Measurements from ENCODE around the gene C22orf23. TPM values are rescaled to one million over a fixed set of nuclear protein-coding genes. Genes with fewer than 3 reads are reported as not detected.

The C22orf23 gene
- total and polyA plus RNA-seq, 2 donors (not counting 1 experiment from before 2014, with no cell fraction given): not detected

GRCh38 chr22:37930270-37930951 lies 23.0 kb downstream of the C22orf23 start:
- Histone ChIP-seq H3K79me2 (ENCODE audit: control insufficient read depth, insufficient read depth, low read length) (peaks cover 3% of the 10 kb centered on the region), H3K4me2 (replicated peaks; ENCODE audit: low read depth, low read length, poor library complexity, severe bottlenecking) (no peak overlapping the region), H3K9me3 (ENCODE audit: control extremely low read depth in 1 of 3, control insufficient read depth in 2 of 3, insufficient read depth in 1 of 3, low read length in 2 of 3) (no peaks in the 10 kb centered on the region), H3K4me3 (ENCODE audit: control extremely low read depth in 1 of 5, extremely low read depth in 1 of 5, insufficient read depth in 1 of 5, low read depth in 2 of 5, low read length in 4 of 5) (no peak overlapping the region), H2AFZ (ENCODE audit: insufficient read depth, low read depth, low read length, poor library complexity, severe bottlenecking) (no peak overlapping the region), H3K27me3 (replicated peaks in 1 of 4; ENCODE audit: control extremely low read depth in 1 of 4, control insufficient read depth in 3 of 4, insufficient read depth in 4 of 4, low read length in 3 of 4) (no peaks in the 10 kb centered on the region), H3K9ac (ENCODE audit: low read length) (no peak overlapping the region), H3K36me3 (replicated peaks in 1 of 2; ENCODE audit: control extremely low read depth in 1 of 2, control insufficient read depth in 1 of 2, extremely low read depth in 1 of 2, insufficient read depth in 2 of 2, low read length in 1 of 2) (peaks cover 0 to 52% of the 10 kb centered on the region in 2 experiments), H4K20me1 (ENCODE audit: control insufficient read depth, insufficient read depth, low read length, poor library complexity, severe bottlenecking) (peaks cover 11% of the 10 kb centered on the region), H3K27ac (ENCODE audit: low read length in 2 of 2) (no peak overlapping the region), H3K4me1 (ENCODE audit: control insufficient read depth in 2 of 2, insufficient read depth in 2 of 2, low read length in 2 of 2) (peaks cover 3 to 12% of the 10 kb centered on the region in 2 donors)
- no peak overlapping the region for H3K27ac Mint-ChIP-seq
- H3K9me3 Mint-ChIP-seq (ENCODE audit: insufficient read depth): no peaks in the 10 kb centered on the region
- DNase-seq (no peak), ATAC-seq (ENCODE audit: low read depth) (no peak)
- WGBS (ENCODE audit: insufficient coverage): 88% methylated on average over 11 of the region's 11 CpGs
- ChIA-PET POLR2A (interaction anchor here (0.7 kb wide), 1 partner anchor 25 kb away, joined by 4 read pairs; no protein-coding TSS in a partner anchor), CTCF (interaction anchor here (0.6 to 4.7 kb wide), 6 partner anchors 9 to 260 kb away, joined by 3 to 28 read pairs (median 3); partner anchors contain the start of gene MICALL1)
- H3K4me3 Mint-ChIP-seq: no peak overlapping the region
- H3K4me1 Mint-ChIP-seq: peaks cover 19% of the 10 kb centered on the region
- intact Hi-C loops (cut with micrococcal nuclease): loop anchor here (5.0 kb wide), 1 partner anchor 33 kb away; no protein-coding TSS in a partner anchor
- TF ChIP-seq EZH2 (IDR thresholded peaks at IDR 0.05; ENCODE audit: borderline replicate concordance, insufficient read depth, low read depth, low read length, poor library complexity, severe bottlenecking): no peak
- TF ChIP-seq, protein P1, sequence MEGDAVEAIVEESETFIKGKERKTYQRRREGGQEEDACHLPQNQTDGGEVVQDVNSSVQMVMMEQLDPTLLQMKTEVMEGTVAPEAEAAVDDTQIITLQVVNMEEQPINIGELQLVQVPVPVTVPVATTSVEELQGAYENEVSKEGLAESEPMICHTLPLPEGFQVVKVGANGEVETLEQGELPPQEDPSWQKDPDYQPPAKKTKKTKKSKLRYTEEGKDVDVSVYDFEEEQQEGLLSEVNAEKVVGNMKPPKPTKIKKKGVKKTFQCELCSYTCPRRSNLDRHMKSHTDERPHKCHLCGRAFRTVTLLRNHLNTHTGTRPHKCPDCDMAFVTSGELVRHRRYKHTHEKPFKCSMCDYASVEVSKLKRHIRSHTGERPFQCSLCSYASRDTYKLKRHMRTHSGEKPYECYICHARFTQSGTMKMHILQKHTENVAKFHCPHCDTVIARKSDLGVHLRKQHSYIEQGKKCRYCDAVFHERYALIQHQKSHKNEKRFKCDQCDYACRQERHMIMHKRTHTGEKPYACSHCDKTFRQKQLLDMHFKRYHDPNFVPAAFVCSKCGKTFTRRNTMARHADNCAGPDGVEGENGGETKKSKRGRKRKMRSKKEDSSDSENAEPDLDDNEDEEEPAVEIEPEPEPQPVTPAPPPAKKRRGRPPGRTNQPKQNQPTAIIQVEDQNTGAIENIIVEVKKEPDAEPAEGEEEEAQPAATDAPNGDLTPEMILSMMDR (IDR thresholded peaks at IDR 0.05): no peak
- no peaks in the 10 kb centered on the region for H3K27me3 Mint-ChIP-seq

DNA sequence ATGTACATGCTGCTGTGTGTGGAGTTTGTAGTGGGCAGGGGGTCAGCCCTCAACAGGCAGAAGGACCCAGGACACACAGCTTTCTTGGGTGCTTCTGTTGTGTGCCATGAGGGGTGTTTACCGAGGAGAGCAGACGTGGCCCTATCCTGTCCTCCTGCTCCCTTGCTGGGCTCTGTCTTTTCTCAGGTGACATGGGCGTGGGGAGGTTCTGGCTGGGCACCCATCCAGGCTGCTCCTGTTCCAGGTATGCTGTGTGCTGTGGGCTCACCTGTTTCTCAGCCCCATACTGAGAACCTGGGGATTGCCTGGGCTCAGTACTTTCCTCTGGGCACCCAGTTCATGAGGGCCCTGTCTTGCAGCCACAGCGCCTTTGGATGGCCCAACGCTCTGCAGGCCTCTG lies 24.0 kb downstream of the C22orf23 start:
- CTCF ChIA-PET: interaction anchor here (1.5 kb wide), 1 partner anchor 10 kb away, joined by 3 read pairs; no protein-coding TSS in a partner anchor
- WGBS (ENCODE audit: insufficient coverage): 100% methylated on average over 5 of the region's 5 CpGs
- no peaks in the 10 kb centered on the region for H3K9me3 Mint-ChIP-seq (ENCODE audit: insufficient read depth)

More for the DNA sequence above, 24.0 kb downstream of the C22orf23 start:
- Mint-ChIP-seq H3K4me1 (peaks cover 19% of the 10 kb centered on the region), H3K27me3 (no peaks in the 10 kb centered on the region), H3K4me3 (no peak overlapping the region), H3K27ac (no peak overlapping the region)
- POLR2A ChIA-PET: interaction anchor here (0.6 kb wide), 1 partner anchor 10 kb away, joined by 3 read pairs; no protein-coding TSS in a partner anchor
- H3K27me3 ChIP-seq (replicated peaks in 1 of 4; ENCODE audit: control extremely low read depth in 1 of 4, control insufficient read depth in 3 of 4, insufficient read depth in 4 of 4, low read length in 3 of 4): no peaks in the 10 kb centered on the region
- H4K20me1 ChIP-seq (ENCODE audit: control insufficient read depth, insufficient read depth, low read length, poor library complexity, severe bottlenecking): peaks cover 11% of the 10 kb centered on the region
- H3K4me1 ChIP-seq (ENCODE audit: control insufficient read depth in 2 of 2, insufficient read depth in 2 of 2, low read length in 2 of 2): peaks cover 3 to 12% of the 10 kb centered on the region in 2 donors
- intact Hi-C loops (cut with micrococcal nuclease): no loop called here
- no peaks in the 10 kb centered on the region for H3K9me3 ChIP-seq (ENCODE audit: control extremely low read depth in 1 of 3, control insufficient read depth in 2 of 3, insufficient read depth in 1 of 3, low read length in 2 of 3)
- ATAC-seq (ENCODE audit: low read depth) (no peak), DNase-seq (no peak)
- no peak overlapping the region for H3K9ac ChIP-seq (ENCODE audit: low read length)
- no peak overlapping the region for H3K27ac ChIP-seq (ENCODE audit: low read length in 2 of 2)
- no peak overlapping the region for H3K4me3 ChIP-seq (ENCODE audit: control extremely low read depth in 1 of 5, extremely low read depth in 1 of 5, insufficient read depth in 1 of 5, low read depth in 2 of 5, low read length in 4 of 5)
- H2AFZ ChIP-seq (ENCODE audit: insufficient read depth, low read depth, low read length, poor library complexity, severe bottlenecking): no peak overlapping the region
- H3K36me3 ChIP-seq (replicated peaks in 1 of 2; ENCODE audit: control extremely low read depth in 1 of 2, control insufficient read depth in 1 of 2, extremely low read depth in 1 of 2, insufficient read depth in 2 of 2, low read length in 1 of 2): peaks cover 0 to 60% of the 10 kb centered on the region in 2 experiments
- no peak for TF ChIP-seq EZH2 (IDR thresholded peaks at IDR 0.05; ENCODE audit: borderline replicate concordance, insufficient read depth, low read depth, low read length, poor library complexity, severe bottlenecking)
- TF ChIP-seq, protein P1 (IDR thresholded peaks at IDR 0.05): no peak
- peaks cover 5% of the 10 kb centered on the region for H3K79me2 ChIP-seq (ENCODE audit: control insufficient read depth, insufficient read depth, low read length)
- no peak overlapping the region for H3K4me2 ChIP-seq (replicated peaks; ENCODE audit: low read depth, low read length, poor library complexity, severe bottlenecking)

Data from B cell (primary cell).